Smooth muscle cell (in vitro differentiated cells): ENCODE measurements around the gene FNBP1. TPM values are rescaled to one million over a fixed set of nuclear protein-coding genes. Genes with fewer than 3 reads are reported as not detected.
"Not testable (repeated sequence)": the region's sequence is repeated elsewhere in the genome, so short reads cannot be mapped to it uniquely, and the experiment has no call there.

ENCODE experiments used
- DNase-seq: peaks from one replicate; lab custom pipeline; 2025; ENCODE audit not compliant: unreplicated experiment; lab: John Stamatoyannopoulos, UW
- H2AFZ ChIP-seq: fragments of 200-600 bp; sonication (generic); 2 replicates; pipeline ENCODE4 v1.6.0; 2016; ENCODE audit warnings: antibody characterized with exemption, low read depth, mild to moderate bottlenecking
- H3F3A ChIP-seq: fragments of 200-600 bp; sonication (generic); 2 replicates; pipeline ENCODE4 v1.6.0; 2017; ENCODE audit warnings: antibody characterized with exemption, low read depth
- H3K27ac ChIP-seq: fragments of 200-600 bp; sonication (generic); 2 replicates; pipeline ENCODE4 v1.5.1; 2016; ENCODE audit warnings: low read depth, mild to moderate bottlenecking
- H3K27me3 ChIP-seq: fragments of 200-600 bp; sonication (generic); 2 replicates; pipeline ENCODE4 v1.6.1; 2016; ENCODE audit warnings: low read depth, mild to moderate bottlenecking
- H3K36me3 ChIP-seq: fragments of 200-600 bp; sonication (generic); 2 replicates; pipeline ENCODE4 v1.5.1; 2016; ENCODE audit warnings: low read depth
- H3K4me1 ChIP-seq: fragments of 200-600 bp; sonication (generic); 2 replicates; pipeline ENCODE4 v1.5.1; 2016; ENCODE audit warnings: low read depth
- H3K4me2 ChIP-seq: fragments of 200-600 bp; sonication (generic); 2 replicates; pipeline ENCODE4 v1.6.0; 2016; ENCODE audit warnings: mild to moderate bottlenecking
- H3K4me3 ChIP-seq: fragments of 200-600 bp; sonication (generic); 2 replicates; pipeline ENCODE4 v1.5.1; 2016; ENCODE audit warnings: mild to moderate bottlenecking
- H3K79me2 ChIP-seq: fragments of 200-600 bp; sonication (generic); 2 replicates; pipeline ENCODE4 v1.6.0; 2016; ENCODE audit warnings: low read depth, mild to moderate bottlenecking
- H3K9ac ChIP-seq: fragments of 200-600 bp; sonication (generic); 2 replicates; pipeline ENCODE4 v1.6.0; 2016; ENCODE audit warnings: low read depth
- H3K9me3 ChIP-seq: fragments of 200-600 bp; sonication (generic); replicated peaks from 2 replicates; pipeline ENCODE4 v1.5.1; 2016; ENCODE audit warnings: low read depth
- H4K20me1 ChIP-seq: fragments of 200-600 bp; sonication (generic); 2 replicates; pipeline ENCODE4 v1.6.0; 2016; ENCODE audit warnings: low read depth
- WGBS: methylation state at CpG from one replicate; pipeline ENCODE4 v1.1.7; 2016; ENCODE audit warnings: low lambda C conversion rate; 5-methylcytosine and 5-hydroxymethylcytosine counted together
- polyA plus RNA-seq: library from polyadenylated mRNA; unstranded; fragments of >200 nt; fragmentation: Nextera tagmentation; extraction: Ambion mirVana; gene quantifications from 2 replicates; pipeline ENCODE4 v1.2.1, GENCODE V29; 2016
- total RNA-seq: library from RNA; depleted of rRNA; stranded (reverse); fragments of >200 nt; gene quantifications from 2 replicates; pipeline ENCODE4 v1.2.3, GENCODE V29; 2014
- TF ChIP-seq, protein P1 (sequence below): fragments of 200-600 bp; sonication (generic); IDR thresholded peaks from 2 replicates; pipeline ENCODE4 v1.5.1; 2017; ENCODE audit warnings: borderline replicate concordance, mild to moderate bottlenecking, antibody characterized with exemption; ENCODE audit not compliant: insufficient read depth, poor library complexity, severe bottlenecking

Gene FNBP1
- total and polyA plus RNA-seq, 2 experiments from 2014 or later: 17.1 to 17.2 TPM

DNA sequence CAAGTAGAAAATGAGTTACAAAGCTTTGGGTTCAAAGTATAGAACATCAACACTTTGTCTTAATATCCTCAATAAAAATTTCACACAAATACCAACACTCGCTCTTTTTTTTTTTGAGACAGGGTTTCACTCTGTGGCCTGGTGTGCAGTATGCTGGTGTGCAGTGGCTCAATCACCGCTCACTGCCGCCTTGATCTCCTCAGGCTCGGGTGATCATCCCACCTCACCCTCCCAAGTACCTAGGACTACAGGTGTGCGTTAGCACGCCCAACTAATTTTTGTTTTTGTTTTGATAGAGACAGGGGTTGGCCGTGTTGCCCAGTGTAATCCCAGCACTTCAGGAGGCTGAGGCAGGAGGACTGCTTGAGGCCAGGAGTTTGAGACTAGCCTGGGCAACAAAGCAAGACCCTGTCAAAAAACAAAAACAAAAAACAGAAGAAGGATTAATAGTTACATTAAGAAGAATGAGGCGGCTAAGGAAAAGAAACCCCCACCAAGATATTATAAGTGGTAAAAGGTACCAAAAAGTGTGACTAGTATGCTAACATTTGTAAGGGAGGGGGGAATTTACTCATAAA lies 20.3 kb downstream of the FNBP1 start:
- TF ChIP-seq, protein P1, sequence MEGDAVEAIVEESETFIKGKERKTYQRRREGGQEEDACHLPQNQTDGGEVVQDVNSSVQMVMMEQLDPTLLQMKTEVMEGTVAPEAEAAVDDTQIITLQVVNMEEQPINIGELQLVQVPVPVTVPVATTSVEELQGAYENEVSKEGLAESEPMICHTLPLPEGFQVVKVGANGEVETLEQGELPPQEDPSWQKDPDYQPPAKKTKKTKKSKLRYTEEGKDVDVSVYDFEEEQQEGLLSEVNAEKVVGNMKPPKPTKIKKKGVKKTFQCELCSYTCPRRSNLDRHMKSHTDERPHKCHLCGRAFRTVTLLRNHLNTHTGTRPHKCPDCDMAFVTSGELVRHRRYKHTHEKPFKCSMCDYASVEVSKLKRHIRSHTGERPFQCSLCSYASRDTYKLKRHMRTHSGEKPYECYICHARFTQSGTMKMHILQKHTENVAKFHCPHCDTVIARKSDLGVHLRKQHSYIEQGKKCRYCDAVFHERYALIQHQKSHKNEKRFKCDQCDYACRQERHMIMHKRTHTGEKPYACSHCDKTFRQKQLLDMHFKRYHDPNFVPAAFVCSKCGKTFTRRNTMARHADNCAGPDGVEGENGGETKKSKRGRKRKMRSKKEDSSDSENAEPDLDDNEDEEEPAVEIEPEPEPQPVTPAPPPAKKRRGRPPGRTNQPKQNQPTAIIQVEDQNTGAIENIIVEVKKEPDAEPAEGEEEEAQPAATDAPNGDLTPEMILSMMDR: no peak
- no peak for DNase-seq

DNA sequence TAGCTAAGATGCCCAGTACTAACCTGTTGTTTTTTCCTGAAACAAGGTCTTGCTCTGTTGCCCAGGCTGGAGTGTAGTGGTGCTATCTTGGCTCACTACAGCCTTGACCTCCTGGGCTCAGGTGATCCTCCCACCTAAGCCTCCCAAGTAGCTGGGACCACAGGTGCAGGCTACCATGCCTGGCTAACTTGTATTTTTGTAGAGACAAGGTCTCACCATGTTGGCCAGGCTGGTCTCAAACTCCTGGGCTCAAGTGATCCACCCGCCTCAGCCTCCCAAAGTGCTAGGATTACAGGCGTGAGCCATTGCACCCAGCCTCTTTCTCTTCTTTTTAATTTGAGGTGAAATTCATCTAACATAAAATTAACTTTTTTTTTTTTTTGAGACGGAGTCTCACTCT lies 21.1 kb downstream of the FNBP1 start:
- H2AFZ ChIP-seq, H3K9ac ChIP-seq, H3K36me3 ChIP-seq, H3K4me2 ChIP-seq, H3K4me1 ChIP-seq, H3K27ac ChIP-seq, H3F3A ChIP-seq, H3K27me3 ChIP-seq, DNase-seq, H3K4me3 ChIP-seq, H3K9me3 ChIP-seq: not testable (repeated sequence)
- 100% methylated on average over 3 of the region's 3 CpGs for WGBS
- H4K20me1 ChIP-seq: peaks cover 93% of the 10 kb centered on the region
- H3K79me2 ChIP-seq: peaks cover 94% of the 10 kb centered on the region

More for the DNA sequence above, 20.3 kb downstream of the FNBP1 start:
- no peak overlapping the region for H3K27ac ChIP-seq
- peaks cover 94% of the 10 kb centered on the region for H4K20me1 ChIP-seq
- no peaks in the 10 kb centered on the region for H3K36me3 ChIP-seq
- 86% methylated on average over 8 of the region's 8 CpGs for WGBS
- no peaks in the 10 kb centered on the region for H3K9me3 ChIP-seq
- peaks cover 95% of the 10 kb centered on the region for H3K79me2 ChIP-seq
- H3F3A ChIP-seq: no peaks in the 10 kb centered on the region
- no peak overlapping the region for H3K4me2 ChIP-seq
- H3K9ac ChIP-seq: no peak overlapping the region
- H3K4me3 ChIP-seq: no peak overlapping the region
- H2AFZ ChIP-seq: no peak overlapping the region
- H3K27me3 ChIP-seq: no peaks in the 10 kb centered on the region
- H3K4me1 ChIP-seq: no peaks in the 10 kb centered on the region

- Histone ChIP-seq H2AFZ (no peak overlapping the region), H3K27me3 (no peaks in the 10 kb centered on the region), H4K20me1 (peaks cover 86% of the 10 kb centered on the region), H3K4me1 (no peaks in the 10 kb centered on the region), H3K9ac (no peak overlapping the region), H3K27ac (no peak overlapping the region), H3K79me2 (peaks cover 90% of the 10 kb centered on the region), H3F3A (peaks cover 3% of the 10 kb centered on the region), H3K4me3 (no peak overlapping the region), H3K9me3 (no peaks in the 10 kb centered on the region), H3K36me3 (no peaks in the 10 kb centered on the region), H3K4me2 (no peak overlapping the region)
- 80% methylated on average over 2 of the region's 2 CpGs for WGBS
- TF ChIP-seq, protein P1: no peak
- no peak for DNase-seq
These were observed 21.9 kb downstream of the FNBP1 start for GRCh38 chr9:130021123-130021522.

DNA sequence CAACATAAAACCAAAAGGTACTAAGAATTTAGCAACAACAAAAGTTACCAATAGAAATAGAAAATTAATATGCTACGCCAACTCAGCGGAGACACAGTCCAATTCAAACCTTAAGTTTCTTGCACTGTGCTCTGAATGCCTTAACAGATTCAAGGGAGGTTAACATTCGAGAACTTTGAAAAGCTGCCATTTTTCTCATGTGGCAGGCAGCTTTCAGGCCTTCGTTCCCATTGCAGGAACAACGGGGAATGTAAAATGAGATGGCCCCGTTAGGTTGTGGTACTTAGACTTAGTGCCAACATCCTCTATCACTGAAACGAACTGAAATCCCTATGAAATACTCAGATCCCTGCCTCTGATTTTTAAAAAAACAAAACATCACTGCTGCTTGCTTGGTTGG lies 22.4 kb downstream of the FNBP1 start:
- TF ChIP-seq, protein P1: no peak
- Histone ChIP-seq H3K4me2 (no peak overlapping the region), H2AFZ (no peak overlapping the region), H3K36me3 (no peaks in the 10 kb centered on the region), H3K27me3 (no peaks in the 10 kb centered on the region), H3K4me3 (no peak overlapping the region), H3K4me1 (no peaks in the 10 kb centered on the region), H3K9ac (no peak overlapping the region), H3K9me3 (no peaks in the 10 kb centered on the region), H4K20me1 (peaks cover 81% of the 10 kb centered on the region), H3K79me2 (peaks cover 90% of the 10 kb centered on the region), H3F3A (peaks cover 3% of the 10 kb centered on the region), H3K27ac (no peak overlapping the region)
- no peak for DNase-seq
- 81% methylated on average over 7 of the region's 7 CpGs for WGBS
